ENCODE results near the gene SELENON. TPM values are rescaled to one million over a fixed set of nuclear protein-coding genes. Genes with fewer than 3 reads are reported as not detected.
A peak's percentile ranks its signal among the peaks of the same experiment; 100 is the strongest.

The SELENON gene
- total and polyA plus RNA-seq, 10 of the 15 experiments (the other 5 are each of a cell fraction or from before 2014, with no cell fraction given), result 0.07 to 5.1 (median 0.80) TPM

GRCh38 chr1:25774921-25775771 is 24.8 kb upstream of the SELENON start:
- ChIA-PET RAD21 (ENCODE audit: unreplicated experiment) (no interaction called here), SMC1A (ENCODE audit: uncharacterized antibody, unreplicated experiment) (interaction anchor here (2.3 kb wide), 1 partner anchor 167 kb away, joined by 6 read pairs; no protein-coding TSS in a partner anchor), CTCF (no interaction called here), POLR2A (no interaction called here)
- H3K36me3 ChIP-seq (ENCODE audit: control insufficient read depth in 2 of 2, insufficient read depth in 2 of 2, low read length in 1 of 2), result no peaks in the 10 kb centered on the region
- H3K9me3 ChIP-seq (replicated peaks; ENCODE audit: control insufficient read depth, insufficient read depth, low read length), result no peaks in the 10 kb centered on the region
- peaks cover 17% of the 10 kb centered on the region for H3K4me1 ChIP-seq (ENCODE audit: control insufficient read depth, insufficient read depth, low read length)
- no TSS peak for BruUV-seq (replicated peaks)
- peak; percentile 54 for ATAC-seq
- H3K9ac ChIP-seq (ENCODE audit: control insufficient read depth, insufficient read depth, low read length), result no peak overlapping the region
- no peak for FAIRE-seq
- peaks cover 2 to 5% of the 10 kb centered on the region in 2 experiments; a peak in 1 of 4 replicates for H3K27me3 ChIP-seq (replicated peaks in 1 of 2; ENCODE audit: control insufficient read depth in 2 of 2, insufficient read depth in 2 of 2, low read length in 1 of 2)
- in situ Hi-C loops (cut with MboI), result no loop called here
- H3K79me2 ChIP-seq (ENCODE audit: control insufficient read depth, insufficient read depth, low read length), result no peaks in the 10 kb centered on the region
- DNase-seq (ENCODE audit: low read depth, low spot score), result peak; percentile 5
- H3K4me2 ChIP-seq (ENCODE audit: control insufficient read depth, insufficient read depth), result no peak overlapping the region
- H3K4me3 ChIP-seq, result no peak overlapping the region
- H4K20me1 ChIP-seq (ENCODE audit: control insufficient read depth, insufficient read depth), result no peaks in the 10 kb centered on the region
- WGBS (ENCODE audit: insufficient coverage, insufficient replicate concordance, low lambda C conversion rate, missing lambda C conversion rate), result 6% methylated on average over 16 of the region's 16 CpGs
- no peak overlapping the region for H2AFZ ChIP-seq (ENCODE audit: control insufficient read depth, low read depth, low read length)
- intact Hi-C loops (cut with micrococcal nuclease; ENCODE audit: unreplicated experiment), result no loop called here
- H3K27ac ChIP-seq (ENCODE audit: control insufficient read depth, insufficient read depth), result no peak overlapping the region
- no peak for TF ChIP-seq CBFB (IDR thresholded peaks at IDR 0.05; ENCODE audit: low read depth)
- no peak for TF ChIP-seq TCF12 (IDR thresholded peaks at IDR 0.05; ENCODE audit: low read depth, low read length)
- TF ChIP-seq NBN (IDR thresholded peaks at IDR 0.05), result peak; percentile 33; the same call in 1 of the 2 replicates
- TF ChIP-seq SREBF1 (IDR thresholded peaks at IDR 0.05; ENCODE audit: low read length), result no peak
- TF ChIP-seq ZZZ3 (IDR thresholded peaks at IDR 0.05; ENCODE audit: control insufficient read depth, insufficient read length, low read depth), result no peak
- TF ChIP-seq ZBTB4 (CRISPR knock-in tag; IDR thresholded peaks at IDR 0.05), result no peak
- TF ChIP-seq GATAD2B (conservative IDR thresholded peaks at IDR 0.05; ENCODE audit: low read depth), result no peak
- TF ChIP-seq BACH1 (IDR thresholded peaks at IDR 0.05; ENCODE audit: borderline replicate concordance), result no peak
- TF ChIP-seq MTA2 (IDR thresholded peaks at IDR 0.05; ENCODE audit: low read depth), result peak; percentile 61
- TF ChIP-seq RFX5 (IDR thresholded peaks at IDR 0.05; ENCODE audit: low read depth, low read length), result peak; percentile 85
- TF ChIP-seq IKZF2 (IDR thresholded peaks at IDR 0.05), result peak; percentile 13 to 35; a peak in 2 of 4 replicates
- no peak for TF ChIP-seq GABPA (IDR thresholded peaks at IDR 0.05; ENCODE audit: low read depth)
- peak; percentile 29; the same call in 1 of the 2 replicates for TF ChIP-seq ATF7 (IDR thresholded peaks at IDR 0.05; ENCODE audit: low read depth)
- TF ChIP-seq POU2F2 (IDR thresholded peaks at IDR 0.05; ENCODE audit: borderline replicate concordance, low read depth, low read length), result no peak
- TF ChIP-seq EP300 (IDR thresholded peaks at IDR 0.05; ENCODE audit: borderline replicate concordance in 1 of 2, control insufficient read depth in 1 of 2, low read depth in 2 of 2, low read length in 2 of 2), result peak; percentile 8 to 56; a peak in 1 of 4 replicates
- TF ChIP-seq BRCA1 (IDR thresholded peaks at IDR 0.05; ENCODE audit: low read depth, low read length), result no peak
- no peak for TF ChIP-seq TCF7 (IDR thresholded peaks at IDR 0.05; ENCODE audit: borderline replicate concordance)
- TF ChIP-seq ZNF687 (IDR thresholded peaks at IDR 0.05), result no peak
- TF ChIP-seq JUNB (IDR thresholded peaks at IDR 0.05), result no peak

Measured in GM12878 (cell line).